Endometrial microvascular endothelial cells (primary cell): Measurements from ENCODE around the gene FGF18. TPM values are rescaled to one million over a fixed set of nuclear protein-coding genes. Genes with fewer than 3 reads are reported as not detected.
"Not testable (repeated sequence)": the region's sequence is repeated elsewhere in the genome, so short reads cannot be mapped to it uniquely, and the experiment has no call there.

Experiments used
- in situ Hi-C: cut with HindIII; loops from 2 replicates; pipeline ENCODE4 v1.10.0; 2017; ENCODE audit warnings: low sequenced_read_pairs, low pct_unique_long_range_greater_than_20kb; ENCODE audit errors: inconsistent ontology term
- total RNA-seq: library from RNA; depleted of rRNA; stranded (reverse); fragments of >200 nt; gene quantifications from one replicate; pipeline ENCODE4 v1.2.3, GENCODE V29; 2015; ENCODE audit errors: inconsistent ontology term

The FGF18 gene
- total RNA-seq, 1 donor from 2014 or later, result not detected

DNA sequence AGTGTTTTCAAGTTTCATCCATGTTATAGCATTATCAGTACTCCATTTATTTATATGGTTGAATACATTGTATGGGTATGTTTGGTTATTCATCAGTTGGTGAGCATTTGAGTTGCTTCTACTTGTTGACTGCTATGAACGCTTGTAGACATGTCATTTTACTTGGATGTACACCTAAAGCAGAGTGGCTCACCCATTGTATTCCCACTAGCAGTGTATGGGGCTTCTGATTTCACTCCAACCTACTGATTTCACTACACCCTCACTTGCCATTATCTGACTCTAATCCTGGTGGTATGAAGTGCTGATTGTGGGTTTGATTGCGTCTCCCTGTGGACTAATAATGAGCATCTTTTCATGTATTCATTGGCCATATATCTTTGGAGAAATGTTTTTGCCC, 22.3 kb upstream of the FGF18 start:
- in situ Hi-C loops, result no loop called here

DNA sequence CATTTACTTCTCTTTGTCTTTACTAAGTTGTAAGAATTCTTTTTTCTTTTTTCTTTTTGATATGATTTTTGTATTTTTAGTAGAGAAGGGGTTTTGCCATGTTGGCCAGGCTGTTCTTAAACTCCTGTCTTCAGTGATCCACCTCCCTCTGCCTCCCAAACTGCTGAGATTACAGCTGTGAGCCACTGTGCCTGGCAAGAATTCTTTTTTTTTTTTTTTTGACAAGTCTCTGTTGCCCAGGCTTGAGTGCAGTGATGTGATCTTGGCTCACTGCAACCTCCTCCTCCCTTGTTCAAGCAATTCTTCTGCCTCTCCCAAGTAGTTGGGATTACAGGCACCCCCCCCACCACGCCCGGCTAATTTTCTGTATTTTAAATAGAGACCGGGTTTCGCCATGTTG, 21.8 kb upstream of the FGF18 start:
- in situ Hi-C loops, result no loop called here

DNA sequence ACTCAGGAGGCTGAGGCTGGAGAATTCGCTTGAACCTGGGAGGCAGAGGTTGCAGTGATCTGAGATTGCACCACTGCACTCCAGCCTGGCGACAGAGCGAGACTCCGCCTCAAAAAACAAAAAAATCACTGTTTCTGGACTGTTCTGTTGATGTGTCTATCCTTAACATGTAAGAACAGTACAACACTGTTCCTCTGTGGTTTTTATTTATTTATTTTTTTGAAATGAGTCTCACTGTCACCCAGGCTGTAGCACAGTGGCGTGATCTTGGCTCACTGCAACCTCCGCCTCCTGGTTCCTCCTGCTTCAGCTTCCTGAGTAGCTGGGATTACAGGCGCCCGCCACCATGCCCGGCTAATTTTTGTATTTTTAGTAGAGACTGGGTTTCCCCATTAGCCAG, 20.8 kb upstream of the FGF18 start:
- in situ Hi-C loops, result not testable (repeated sequence)

DNA sequence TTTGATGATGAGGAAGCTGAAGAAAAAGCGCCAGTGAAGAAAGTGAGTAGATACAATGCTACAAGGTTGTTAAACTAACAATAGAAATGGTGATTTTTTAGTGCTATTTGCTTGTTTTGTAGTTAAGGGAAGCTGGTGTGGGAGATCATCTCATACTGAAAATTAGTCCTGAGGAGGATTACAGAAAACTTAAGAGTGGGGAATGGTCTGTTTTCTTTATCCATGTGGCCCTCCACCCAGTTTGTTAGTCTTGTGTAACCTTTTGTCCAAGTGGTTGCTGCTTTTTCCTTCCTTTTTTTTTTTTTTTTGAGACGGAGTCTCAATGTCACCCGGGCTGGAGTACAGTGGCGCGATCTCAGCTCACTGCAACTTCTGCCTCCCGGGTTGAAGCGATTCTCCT, 19.3 kb upstream of the FGF18 start:
- in situ Hi-C loops, result loop anchor here (25.0 kb wide), 1 partner anchor 662 kb away; no protein-coding TSS in a partner anchor

DNA sequence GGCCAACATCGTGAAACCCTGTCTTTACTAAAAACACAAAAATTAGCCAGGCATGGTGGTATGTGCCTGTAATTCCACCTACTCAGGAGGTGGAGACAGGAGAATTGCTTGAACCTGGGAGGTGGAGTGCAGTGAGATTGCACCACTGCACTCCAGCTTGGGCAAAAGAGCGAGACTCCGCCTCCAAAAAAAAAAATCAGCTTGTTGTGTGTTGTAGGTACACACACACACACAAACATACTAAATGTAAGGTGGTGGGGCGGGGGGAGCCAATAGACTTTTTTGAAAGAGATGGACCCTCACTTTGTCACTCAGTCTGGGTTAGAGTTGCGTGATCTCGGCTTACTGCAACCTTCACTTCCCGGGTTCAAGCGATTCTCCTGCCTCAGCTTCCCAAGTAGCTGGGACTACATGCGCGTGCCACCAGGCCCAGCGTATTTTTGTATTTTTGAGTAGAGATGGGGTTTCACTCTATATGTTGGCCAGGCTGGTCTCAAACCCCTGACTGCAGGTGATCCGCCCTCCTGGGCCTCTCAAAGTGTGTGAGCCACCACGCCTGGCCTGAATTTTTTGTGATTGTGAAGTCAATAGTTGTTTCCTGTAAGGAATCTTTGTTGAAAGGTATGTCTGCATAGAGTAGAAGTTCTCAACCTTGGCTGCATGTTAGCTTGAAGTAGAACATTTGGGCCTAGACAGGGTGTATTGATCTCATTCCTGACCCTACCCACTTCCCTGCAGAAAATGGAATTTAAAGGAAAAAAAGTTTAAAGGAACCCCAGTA, 18.1 kb upstream of the FGF18 start:
- in situ Hi-C loops, result loop anchor here (25.0 kb wide), 1 partner anchor 661 kb away; no protein-coding TSS in a partner anchor

DNA sequence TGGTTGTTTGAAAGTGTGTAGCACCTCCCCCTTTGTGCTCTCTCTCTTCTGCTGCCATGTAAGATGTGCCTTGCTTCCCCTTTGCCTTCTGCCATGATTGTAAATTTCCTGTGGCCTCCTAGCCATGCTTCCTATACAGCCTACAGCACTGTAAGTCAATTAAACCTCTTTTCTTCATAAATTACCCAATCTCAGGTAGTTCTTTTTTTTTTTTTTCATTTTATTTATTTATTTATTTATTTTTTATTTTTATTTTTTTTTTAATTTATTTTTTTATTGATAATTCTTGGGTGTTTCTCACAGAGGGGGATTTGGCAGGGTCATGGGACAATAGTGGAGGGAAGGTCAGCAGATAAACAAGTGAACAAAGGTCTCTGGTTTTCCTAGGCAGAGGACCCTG, 16.7 kb upstream of the FGF18 start:
- in situ Hi-C loops, result loop anchor here (25.0 kb wide), 1 partner anchor 660 kb away; no protein-coding TSS in a partner anchor

DNA sequence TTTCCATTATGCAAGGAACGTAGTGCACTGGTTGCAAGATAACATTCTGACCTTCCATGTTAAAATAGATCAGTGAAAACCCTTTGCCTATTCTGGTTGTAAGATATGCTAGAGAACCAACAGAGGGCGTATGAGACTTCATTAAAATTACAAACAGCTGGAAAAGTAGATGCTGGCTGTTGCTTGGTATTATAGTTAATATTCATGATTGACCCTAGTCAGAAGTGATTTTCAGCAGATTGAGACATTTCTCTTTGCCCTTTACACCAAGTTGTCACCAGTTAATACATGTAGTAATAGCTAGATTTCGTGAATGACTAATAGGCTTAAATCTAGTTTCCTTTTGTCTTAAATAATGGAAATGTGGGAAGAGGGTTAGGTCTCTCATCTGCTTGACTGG, 13.8 kb upstream of the FGF18 start:
- in situ Hi-C loops, result loop anchor here (25.0 kb wide), 1 partner anchor 657 kb away; no protein-coding TSS in a partner anchor

DNA sequence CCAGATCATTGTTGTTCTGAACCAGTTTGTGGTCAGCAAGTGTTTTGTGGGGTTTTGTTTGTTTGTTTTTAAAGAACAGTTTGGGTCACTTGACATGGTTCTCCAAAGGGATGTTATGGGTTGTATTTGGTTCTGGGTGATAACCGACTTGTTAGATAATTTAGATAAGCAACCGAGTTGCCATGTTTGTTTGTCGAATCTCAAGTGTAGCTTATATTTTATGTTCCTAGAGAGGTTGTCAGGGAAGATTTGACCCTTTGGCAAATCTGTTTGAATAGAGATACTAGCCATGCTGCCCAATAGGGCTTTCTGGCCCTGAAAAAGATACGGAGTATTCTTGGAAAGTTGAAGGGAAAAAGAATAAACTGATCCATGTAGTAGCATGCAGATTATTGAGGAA, 12.2 kb upstream of the FGF18 start:
- in situ Hi-C loops, result loop anchor here (25.0 kb wide), 1 partner anchor 655 kb away; no protein-coding TSS in a partner anchor

DNA sequence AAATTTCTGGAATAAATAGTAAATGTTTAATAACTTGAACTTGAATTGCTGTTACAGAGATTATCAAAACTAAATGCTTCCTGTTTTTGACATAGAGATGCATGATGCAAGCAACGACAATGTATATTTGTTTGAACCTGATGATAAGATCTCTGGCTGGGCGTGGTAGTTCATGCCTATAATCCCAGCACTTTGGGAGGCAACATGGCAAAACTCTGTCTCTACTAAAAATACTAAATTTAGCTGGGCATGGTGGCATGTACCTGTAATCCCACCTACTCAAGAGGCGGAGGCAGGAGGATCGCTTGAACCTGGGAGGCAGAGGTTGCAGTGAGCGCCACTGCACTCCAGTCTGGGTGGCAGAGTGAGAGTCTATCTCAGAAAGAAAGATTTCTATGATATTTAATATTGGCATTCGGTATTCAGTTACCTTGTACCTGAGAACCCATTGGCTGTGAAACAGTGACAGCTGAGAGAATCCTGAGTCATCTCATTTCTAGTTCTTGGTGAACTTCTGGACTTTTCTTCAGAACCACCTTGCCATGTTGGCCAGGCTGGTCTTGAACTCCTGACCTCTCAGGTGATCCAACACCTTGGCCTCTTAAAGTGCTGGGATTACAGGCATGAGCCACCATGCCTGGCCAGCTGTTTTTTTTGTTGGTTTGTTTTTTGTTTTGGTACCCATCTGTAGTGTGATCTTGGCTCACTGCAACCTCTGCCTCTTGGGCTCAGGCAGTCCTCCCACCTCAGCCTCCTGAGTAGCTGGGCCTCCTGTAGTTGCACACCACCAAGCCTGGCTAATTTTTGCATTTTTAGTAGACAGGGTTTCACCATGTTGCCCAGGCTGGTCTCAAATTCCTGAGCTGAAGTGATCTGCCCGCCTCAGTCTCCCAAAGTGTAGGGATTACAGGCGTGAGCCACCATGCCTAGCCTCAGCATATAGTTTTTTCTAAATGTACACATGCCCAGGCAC, 10.0 kb upstream of the FGF18 start:
- in situ Hi-C loops, result loop anchor here (25.0 kb wide), 1 partner anchor 653 kb away; no protein-coding TSS in a partner anchor

DNA sequence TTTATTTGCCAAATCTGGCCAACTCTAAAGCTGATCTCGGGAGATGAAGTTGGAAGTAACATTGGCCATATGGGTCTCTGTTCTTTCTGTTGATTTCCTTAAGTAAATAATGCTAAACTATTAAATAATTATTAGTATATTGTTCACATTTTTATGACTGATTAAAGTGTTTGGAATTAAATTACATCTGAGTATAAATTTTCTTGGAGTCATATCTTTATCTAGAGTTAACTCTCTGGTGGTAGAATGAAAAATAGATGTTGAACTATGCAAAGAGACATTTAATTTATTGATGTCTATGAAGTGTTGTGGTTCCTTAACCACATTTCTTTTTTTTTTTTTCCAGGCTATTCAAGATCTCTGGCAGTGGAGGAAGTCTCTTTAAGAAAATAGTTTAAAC, 9.3 kb upstream of the FGF18 start:
- in situ Hi-C loops, result loop anchor here (25.0 kb wide), 1 partner anchor 652 kb away; no protein-coding TSS in a partner anchor

DNA sequence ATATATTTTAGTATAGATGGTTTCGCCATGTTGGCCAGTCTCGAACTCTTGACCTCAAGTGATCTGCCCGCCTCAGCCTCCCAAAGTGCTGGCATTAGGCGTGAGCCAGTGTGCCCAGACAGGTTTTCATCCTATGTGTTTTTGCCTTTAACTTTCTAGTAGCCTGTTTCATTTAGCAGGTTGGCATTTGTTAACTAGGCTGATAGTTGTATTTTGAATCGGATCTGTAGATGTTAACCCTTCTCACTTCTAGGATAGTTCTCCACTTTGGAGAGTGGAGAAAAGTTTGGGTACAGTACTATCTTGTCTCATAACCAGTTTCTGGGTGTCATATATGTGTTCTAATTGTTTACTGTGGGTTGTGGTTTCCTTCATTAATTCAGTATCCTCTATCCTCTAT, 7.3 kb upstream of the FGF18 start:
- in situ Hi-C loops, result loop anchor here (25.0 kb wide), 1 partner anchor 650 kb away; no protein-coding TSS in a partner anchor

DNA sequence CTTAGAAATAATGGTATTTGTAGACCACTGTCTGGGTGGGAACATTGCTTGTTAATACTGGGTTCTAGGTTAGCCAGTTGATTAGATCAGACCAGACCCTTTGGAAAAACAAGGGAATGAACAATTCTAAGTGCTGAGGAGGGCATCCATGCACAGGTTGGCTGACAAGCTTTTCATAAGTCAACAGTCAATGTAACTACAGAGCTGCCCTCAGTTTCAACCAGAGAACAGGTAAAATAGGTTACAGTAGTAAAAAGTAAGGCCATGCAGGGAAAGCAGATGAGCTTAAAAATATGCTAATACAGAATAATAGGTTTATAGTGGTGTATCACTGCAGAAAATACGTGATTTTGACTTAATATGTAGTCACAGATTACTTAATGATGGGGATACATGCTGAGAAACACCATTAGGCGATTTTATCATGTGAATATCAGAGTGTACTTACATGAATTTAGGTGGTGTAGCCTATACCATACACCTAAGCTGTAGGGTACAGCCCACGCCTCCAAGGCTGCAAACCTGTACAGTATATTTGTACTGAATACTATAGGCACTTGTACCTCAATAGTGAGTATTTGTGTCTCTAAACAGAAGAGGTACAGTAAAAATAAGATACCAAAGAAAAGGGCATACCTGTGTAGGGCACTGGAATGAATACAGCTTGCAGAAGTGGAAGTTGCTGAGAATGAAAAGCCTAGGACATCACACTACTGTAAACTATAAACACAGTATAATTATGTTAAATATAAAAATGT, 6.1 kb upstream of the FGF18 start:
- in situ Hi-C loops, result loop anchor here (25.0 kb wide), 1 partner anchor 649 kb away; no protein-coding TSS in a partner anchor

DNA sequence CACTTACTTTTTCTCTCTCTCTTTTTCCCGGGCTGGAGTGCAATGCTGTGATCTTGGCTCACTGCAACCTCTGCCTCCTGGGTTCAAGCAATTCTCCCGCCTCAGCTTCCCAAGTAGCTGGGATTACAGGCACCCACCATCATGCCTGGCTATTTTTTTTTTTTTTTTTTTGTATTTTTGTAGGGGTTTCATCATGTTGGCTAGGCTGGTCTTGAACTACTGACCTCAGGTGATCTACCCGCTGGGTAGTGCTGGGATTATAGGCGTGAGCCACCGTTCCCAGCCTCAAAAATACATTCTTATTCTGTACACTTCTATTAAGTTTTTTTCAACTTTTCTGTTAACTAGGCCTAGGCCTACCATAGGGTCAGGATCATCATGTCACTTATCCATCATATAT, 5.5 kb upstream of the FGF18 start:
- in situ Hi-C loops, result loop anchor here (25.0 kb wide), 1 partner anchor 648 kb away; no protein-coding TSS in a partner anchor

DNA sequence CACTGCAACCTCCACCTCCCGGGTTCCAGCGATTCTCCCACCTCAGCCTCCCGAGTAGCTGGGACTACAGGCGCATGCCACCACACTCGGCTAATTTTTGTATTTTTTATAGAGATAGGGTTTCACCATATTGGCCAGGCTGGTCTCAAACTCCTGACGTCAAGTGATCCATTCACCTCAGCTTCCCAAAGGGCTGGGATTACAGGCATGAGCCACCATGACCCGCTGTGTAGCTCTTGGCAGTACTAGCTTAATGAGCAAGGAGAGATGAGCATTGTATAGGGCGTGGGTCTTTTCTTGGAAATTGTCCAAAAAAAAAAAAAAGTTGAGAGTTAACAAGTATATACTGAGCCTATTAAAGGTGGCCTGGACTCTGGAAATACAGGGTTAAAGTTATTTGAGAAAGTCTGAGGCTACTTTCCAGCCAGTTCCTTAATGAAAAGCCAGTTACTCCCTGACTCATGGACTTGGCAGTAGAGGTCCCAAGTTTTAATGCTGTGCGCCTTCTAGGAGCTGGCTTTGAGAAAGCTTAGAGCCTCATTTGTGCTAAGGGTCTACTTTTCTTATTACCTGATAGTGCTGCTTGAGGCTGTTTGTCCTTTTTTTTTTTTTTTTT, 4.2 kb upstream of the FGF18 start:
- in situ Hi-C loops, result loop anchor here (25.0 kb wide), 1 partner anchor 647 kb away; no protein-coding TSS in a partner anchor

DNA sequence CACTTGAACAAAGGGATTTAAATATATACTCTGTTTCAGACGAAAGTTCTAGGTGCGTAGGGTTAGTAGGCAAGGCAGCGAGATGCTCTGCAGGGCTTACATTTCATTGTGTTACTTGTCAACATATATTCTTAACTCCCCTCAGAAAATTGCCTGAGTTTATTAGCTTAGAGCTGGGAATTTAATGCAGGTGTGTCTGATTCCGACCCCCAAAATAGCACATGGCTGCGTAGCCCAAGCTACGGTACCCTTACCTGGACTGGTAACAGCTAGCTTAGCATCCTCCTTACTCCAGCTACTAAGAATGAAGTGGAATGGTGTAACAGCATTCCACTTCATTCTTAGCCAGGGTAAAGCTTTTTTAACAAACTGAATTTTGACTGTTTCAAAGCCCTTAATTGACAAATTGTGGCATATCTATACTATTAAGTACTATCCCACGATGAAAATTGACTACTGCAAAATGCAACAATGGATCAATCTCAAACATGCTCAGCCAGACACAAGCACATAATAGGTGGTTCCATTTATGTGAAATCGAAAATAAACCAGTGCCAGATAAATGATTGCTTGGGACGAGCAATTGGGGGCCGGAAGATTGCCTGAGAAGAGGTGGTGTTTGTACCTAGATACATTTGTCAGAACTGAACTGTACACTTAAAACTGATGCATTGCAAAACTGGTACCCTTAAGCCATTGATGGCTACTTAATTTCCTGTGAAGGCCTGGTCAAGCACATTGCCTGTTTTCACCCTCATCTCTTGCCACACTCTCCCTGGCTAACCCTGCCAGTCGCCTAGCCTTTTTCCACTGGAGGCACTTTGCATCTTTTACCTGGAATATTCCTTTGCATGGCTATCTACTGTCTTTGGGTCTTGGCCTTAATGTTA, 3.0 kb upstream of the FGF18 start:
- in situ Hi-C loops, result loop anchor here (25.0 kb wide), 1 partner anchor 646 kb away; no protein-coding TSS in a partner anchor

DNA sequence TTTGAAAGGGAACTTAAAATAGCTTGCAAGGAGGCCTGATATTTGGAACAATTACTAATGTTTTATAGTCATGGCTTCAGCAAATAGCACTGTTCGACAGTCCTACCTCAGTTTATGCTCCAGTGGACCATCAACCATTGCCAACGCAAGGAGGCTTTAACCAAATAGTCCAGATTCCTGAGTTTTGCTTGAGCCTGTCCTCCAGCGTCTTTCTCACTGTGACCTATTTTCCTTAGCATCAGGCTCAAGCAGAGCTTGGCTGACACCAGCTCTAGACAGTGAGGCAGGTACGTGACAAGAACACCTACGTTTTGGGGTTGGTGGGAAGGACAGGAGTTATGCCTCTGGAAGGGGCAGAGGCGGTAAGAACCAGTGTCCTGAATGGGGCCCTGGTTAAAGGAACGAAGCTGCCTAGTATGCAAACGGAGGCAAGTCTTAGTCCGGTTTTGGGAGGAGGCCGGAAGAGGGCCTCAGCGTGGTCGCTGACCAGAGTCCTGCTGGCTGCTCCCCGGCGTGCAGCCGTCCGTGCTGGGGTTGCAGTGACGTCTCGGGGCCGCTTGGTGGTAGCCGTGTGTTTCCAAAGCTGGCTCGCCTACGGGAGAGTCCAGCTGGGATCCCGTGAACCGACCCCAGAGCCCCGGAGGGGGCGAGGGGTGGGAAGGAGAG, 998 bp upstream of the FGF18 start:
- in situ Hi-C loops, result loop anchor here (25.0 kb wide), 1 partner anchor 644 kb away; no protein-coding TSS in a partner anchor
